Activated naive CD4-positive, alpha-beta T cell treated with anti-CD3 and anti-CD28 coated beads, Interleukin-2, amount 10 ng/mL, durations not matched to agents 7 days and 5 days (primary cell): ENCODE results near the gene SPACDR.
"Not testable (repeated sequence)": the region's sequence is repeated elsewhere in the genome, so short reads cannot be mapped to it uniquely, and the experiment has no call there.

Source experiments
- CTCF ChIA-PET: fragments of 350-600 bp; sonication (Branson Sonifier 250); formaldehyde crosslinking; loops from one replicate; lab custom pipeline; 2021; ENCODE audit warnings: antibody characterized with exemption; lab: Charles Lee
- DNase-seq: peaks from one replicate; pipeline ENCODE4 v3.0.0-alpha.2; 2020
- H3K27ac Mint-ChIP-seq: one replicate; pipeline ENCODE4 v1.8.0; 2021; ENCODE audit warnings: mild to moderate bottlenecking, moderate library complexity, mixed read lengths
- H3K27me3 Mint-ChIP-seq: one replicate; pipeline ENCODE4 v1.8.0; 2021; ENCODE audit warnings: mild to moderate bottlenecking, mixed read lengths
- H3K36me3 Mint-ChIP-seq: one replicate; pipeline ENCODE4 v1.8.0; 2021; ENCODE audit warnings: mixed read lengths
- H3K4me1 Mint-ChIP-seq: one replicate; pipeline ENCODE4 v1.8.0; 2021; ENCODE audit warnings: mixed read lengths
- H3K4me3 Mint-ChIP-seq: one replicate; pipeline ENCODE4 v1.8.0; 2021; ENCODE audit warnings: mild to moderate bottlenecking, moderate library complexity, mixed read lengths
- H3K9me3 Mint-ChIP-seq: one replicate; pipeline ENCODE4 v1.8.0; 2021; ENCODE audit warnings: mixed read lengths

The SPACDR gene

DNA sequence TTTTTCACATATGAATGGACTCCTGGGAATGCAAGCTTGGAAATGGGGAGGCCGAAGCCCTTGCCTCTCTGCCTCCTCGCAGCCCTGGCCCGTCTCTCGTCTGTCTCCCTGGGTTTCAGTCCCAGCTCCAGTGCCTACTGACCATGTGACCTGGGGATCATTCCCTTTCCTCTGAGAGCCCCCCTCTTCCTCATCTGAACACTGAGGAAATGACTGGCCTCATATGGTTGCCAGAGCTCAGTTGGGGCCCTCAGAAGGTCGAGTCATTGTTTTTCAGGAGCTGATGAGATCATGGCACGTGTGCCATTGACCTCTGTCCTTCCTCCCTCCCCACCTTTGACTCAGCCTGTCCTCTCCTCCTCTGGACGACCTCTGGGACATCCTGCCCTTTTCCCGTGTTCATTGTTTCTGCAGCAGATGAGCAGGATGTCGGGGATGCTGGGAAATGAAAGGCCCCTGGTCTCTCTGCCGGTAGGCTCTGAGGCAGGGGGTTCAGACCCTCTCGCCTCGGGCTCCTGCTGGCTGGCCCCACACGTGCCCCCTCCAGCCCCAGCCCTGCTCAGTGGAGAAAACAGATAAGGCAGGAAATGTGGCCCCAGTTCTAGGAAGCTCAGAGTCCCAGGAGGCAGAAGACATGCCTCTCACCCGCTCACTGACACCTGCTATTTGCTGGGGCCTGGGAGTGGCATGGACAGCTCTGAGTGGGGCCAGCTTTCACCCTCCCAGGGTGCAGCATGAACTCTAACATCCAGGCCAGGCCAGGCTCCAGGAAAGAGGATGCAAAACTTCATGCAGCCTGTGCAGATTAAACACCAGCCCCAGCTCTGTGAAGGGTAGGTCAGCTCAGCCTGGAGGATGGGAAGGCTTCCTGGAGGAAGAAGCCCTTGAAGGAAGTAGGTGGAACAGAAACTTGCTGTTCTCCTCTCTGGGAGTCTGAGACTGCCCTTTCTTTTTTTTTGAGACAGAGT is 19.5 kb downstream of the SPACDR start:
- CTCF ChIA-PET = interaction anchor here (0.8 to 1.7 kb wide), 4 partner anchors 9 to 75 kb away, joined by 3 to 6 read pairs (median 3); partner anchors contain the start of gene TSC22D4
- peaks cover 32% of the 10 kb centered on the region for H3K4me1 Mint-ChIP-seq
- H3K36me3 Mint-ChIP-seq = no peaks in the 10 kb centered on the region
- H3K27me3 Mint-ChIP-seq = peaks cover 4% of the 10 kb centered on the region
- no peaks in the 10 kb centered on the region for H3K9me3 Mint-ChIP-seq
- DNase-seq = peak; percentile 32
- H3K27ac Mint-ChIP-seq = peak overlapping the region; percentile 82
- H3K4me3 Mint-ChIP-seq = no peak overlapping the region

GRCh38 chr7:100443096-100443840 is 20.8 kb downstream of the SPACDR start:
- Mint-ChIP-seq H3K27ac (peak overlapping the region; percentile 81), H3K4me1 (peaks cover 30% of the 10 kb centered on the region), H3K4me3 (no peak overlapping the region), H3K27me3 (no peaks in the 10 kb centered on the region), H3K36me3 (no peaks in the 10 kb centered on the region), H3K9me3 (no peaks in the 10 kb centered on the region)
- DNase-seq = no peak
- CTCF ChIA-PET = no interaction called here

DNA sequence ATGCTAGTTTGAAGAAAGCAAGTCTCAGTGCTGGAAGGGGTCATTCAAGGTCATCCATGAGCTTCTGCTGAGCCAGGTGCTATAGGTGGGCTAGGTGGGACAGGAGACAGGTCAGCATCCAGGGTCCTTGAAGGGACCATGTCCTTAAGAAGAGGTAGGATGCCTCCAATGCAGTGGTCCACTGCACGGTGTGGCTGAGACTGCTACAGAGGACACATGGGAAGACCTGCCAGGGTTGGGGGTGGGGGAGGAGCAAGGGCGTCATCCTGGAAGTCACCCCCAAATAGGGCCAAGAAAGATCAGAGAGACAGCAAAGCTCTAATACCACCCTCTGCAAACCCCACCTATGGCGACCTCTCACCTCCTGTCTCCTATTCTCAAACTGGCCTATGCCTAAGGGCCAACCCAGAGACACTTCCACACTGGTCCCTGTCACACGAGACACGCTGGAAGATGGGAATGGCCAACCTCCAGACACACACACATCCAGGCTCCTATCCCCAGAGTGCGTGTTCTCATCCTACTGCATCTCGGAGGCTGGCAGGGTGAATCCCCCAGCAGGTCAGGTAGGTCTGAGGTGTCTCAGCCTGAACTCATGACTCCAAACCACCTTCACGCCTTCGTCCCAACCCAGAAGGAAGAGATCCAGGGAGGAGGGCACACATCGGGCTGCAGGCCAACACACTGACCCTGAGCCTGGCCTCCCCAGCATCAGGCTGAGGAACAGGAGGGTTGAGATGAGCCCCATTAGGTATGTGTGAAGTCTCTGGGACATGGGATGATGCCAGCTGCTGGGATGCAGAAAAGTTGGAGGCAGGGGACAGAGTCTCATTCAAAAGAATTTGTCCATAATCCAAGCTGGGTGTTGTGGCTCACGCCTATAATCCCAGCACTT is 22.2 kb downstream of the SPACDR start:
- no peak for DNase-seq
- H3K36me3 Mint-ChIP-seq = no peaks in the 10 kb centered on the region
- no peaks in the 10 kb centered on the region for H3K27me3 Mint-ChIP-seq
- H3K9me3 Mint-ChIP-seq = no peaks in the 10 kb centered on the region
- CTCF ChIA-PET = no interaction called here
- H3K4me3 Mint-ChIP-seq = no peak overlapping the region
- H3K27ac Mint-ChIP-seq = no peak overlapping the region
- H3K4me1 Mint-ChIP-seq = peaks cover 31% of the 10 kb centered on the region

DNA sequence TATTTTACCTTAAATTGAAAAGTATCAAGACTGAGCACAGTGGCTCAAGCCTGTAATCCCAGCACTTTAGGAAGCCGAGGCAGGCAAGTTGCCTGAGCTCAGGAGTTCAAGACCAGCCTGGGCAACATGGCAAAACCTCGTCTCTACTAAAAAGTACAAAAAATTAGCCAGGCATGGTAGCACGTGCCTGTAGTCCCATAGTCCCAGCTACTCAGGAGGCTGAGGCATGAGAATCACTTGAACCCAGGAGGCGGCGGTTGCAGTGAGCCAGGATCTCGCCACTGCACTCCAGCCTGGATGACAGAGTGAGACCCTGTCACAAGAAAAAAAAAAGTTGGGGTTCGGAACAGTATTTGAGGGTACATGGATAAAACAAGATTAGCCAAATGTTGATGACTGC is 24.8 kb downstream of the SPACDR start:
- H3K9me3 Mint-ChIP-seq, DNase-seq, H3K27ac Mint-ChIP-seq, H3K27me3 Mint-ChIP-seq, H3K4me3 Mint-ChIP-seq: not testable (repeated sequence)
- peaks cover 24% of the 10 kb centered on the region for H3K4me1 Mint-ChIP-seq
- CTCF ChIA-PET = interaction anchor here (0.7 to 0.9 kb wide), 2 partner anchors 11 to 30 kb away, joined by 3 read pairs; no protein-coding TSS in a partner anchor
- peaks cover 16% of the 10 kb centered on the region for H3K36me3 Mint-ChIP-seq

DNA sequence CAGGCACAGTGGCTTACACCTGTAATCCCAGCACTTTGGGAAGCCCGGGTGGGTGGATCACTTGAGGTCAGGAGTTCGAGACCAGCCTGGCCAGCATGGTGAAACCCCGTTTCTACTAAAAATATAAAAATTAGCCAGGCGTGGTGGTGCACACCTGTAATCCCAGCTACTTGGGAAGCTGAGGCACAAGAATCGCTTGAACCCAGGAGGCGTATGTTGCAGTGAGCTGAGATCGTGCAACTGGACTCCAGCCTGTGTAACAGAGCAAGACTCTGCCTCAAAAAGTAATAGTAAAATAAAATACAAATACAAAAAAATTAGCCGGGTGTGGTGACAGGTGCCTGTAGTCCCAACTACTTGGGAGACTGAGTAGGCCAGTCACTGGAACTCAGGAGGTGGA is 25.3 kb downstream of the SPACDR start:
- CTCF ChIA-PET = interaction anchor here (0.7 kb wide), 1 partner anchor 30 kb away, joined by 3 read pairs; no protein-coding TSS in a partner anchor
- not testable (repeated sequence) for H3K9me3 Mint-ChIP-seq

GRCh38 chr7:100438172-100438571 is 25.9 kb downstream of the SPACDR start:
- peaks cover 31% of the 10 kb centered on the region for H3K4me1 Mint-ChIP-seq
- CTCF ChIA-PET = interaction anchor here (2.6 kb wide), 1 partner anchor 12 kb away, joined by 11 read pairs; no protein-coding TSS in a partner anchor
- no peak for DNase-seq
- peaks cover 27% of the 10 kb centered on the region for H3K36me3 Mint-ChIP-seq
- H3K27ac Mint-ChIP-seq = no peak overlapping the region
- no peaks in the 10 kb centered on the region for H3K9me3 Mint-ChIP-seq
- H3K27me3 Mint-ChIP-seq = no peaks in the 10 kb centered on the region
- H3K4me3 Mint-ChIP-seq = no peak overlapping the region

More for the DNA sequence above, 25.3 kb downstream of the SPACDR start:
- peaks cover 27% of the 10 kb centered on the region for H3K4me1 Mint-ChIP-seq
- H3K4me3 Mint-ChIP-seq, DNase-seq, H3K27ac Mint-ChIP-seq, H3K27me3 Mint-ChIP-seq: not testable (repeated sequence)
- H3K36me3 Mint-ChIP-seq = peaks cover 21% of the 10 kb centered on the region

DNA sequence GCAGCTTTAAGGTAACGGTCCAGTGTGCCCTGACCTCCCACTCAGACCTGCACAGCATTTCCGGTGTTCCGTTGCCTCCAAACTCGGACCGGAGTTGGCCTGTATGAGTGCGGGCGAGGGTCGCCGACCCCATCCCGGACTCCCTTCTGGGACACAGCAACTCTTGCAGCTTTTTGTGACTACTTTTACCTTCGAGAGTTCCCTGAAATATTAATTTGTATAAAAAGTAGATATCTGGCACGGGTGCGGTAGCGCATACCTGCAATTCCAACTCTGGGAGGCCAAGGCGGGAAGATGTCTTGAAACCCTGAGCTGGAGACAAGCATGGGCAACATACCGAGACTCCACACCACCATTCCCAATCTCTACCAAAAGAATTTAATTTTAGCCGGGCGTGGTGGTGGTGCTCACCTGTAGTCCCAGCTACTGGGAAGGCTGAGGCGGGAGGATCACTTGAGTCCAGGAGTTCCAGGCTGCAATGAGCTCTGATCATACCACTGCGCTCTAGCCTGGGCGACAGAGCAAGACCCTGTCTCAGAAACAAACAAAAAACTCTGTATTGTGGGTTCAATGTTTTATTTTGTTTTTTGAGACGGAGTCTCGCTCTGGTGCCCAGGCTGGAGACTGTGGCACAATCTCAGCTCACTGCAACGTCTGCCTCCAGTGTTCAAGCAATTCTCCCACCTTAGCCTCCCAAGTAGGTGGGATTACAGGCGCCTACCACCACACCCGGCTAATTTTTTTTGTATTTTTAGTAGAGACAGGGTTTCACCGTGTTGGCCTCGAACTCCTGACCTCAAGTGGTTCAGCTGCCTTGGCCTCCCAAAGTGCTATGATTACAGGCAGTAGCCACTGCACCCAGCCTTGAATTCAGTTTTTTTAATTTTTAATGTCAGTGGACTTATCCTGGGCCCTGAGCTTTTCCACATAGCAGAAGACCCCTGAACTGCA is 26.6 kb downstream of the SPACDR start:
- H3K4me1 Mint-ChIP-seq = peaks cover 34% of the 10 kb centered on the region
- no peak for DNase-seq

DNA sequence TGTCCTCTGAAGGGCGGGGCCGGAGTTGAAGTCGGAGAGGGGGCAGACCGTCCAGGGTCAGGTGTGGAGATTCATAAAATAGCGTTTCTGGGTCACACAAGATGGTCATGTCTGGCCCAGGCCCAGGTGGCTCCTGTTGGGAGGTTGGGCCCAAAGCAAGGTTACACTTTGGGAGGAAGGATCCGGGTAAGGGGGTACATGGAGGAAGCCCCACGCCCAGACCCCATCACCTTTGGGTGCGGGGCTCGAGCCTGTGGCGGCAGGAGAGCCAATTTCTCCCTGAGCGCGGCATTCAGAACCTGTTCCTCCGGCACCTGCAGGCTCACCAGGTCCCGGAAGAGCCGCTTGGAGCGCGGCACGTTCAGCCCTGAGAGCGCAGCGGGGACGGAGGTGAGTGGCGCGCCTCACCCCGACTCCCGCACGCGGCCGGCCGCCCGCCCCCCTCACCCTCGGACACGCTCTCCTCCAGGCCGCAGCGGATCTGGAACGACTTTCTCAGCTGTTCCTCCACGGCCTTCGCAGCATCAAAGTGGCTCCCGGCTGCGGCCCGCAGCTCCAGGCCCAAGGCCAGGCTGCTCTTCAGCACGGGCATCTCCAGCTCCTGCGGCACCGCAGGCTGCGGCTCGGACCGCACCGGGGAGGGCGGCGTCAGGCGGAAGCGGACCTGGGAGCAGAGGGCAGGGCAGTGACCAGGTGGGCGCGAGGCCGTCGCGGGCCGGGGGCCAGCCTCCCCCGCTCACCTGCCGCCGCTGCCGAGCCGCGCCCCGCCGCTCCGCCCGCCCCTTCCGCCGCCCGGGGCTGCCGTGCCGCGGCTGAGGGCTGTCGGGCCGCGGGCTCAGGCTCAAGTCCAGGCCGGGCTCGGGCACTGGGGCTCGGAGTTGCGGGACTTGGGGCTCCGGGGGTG is 28.4 kb downstream of the SPACDR start:
- H3K4me1 Mint-ChIP-seq = peaks cover 52% of the 10 kb centered on the region
- no peaks in the 10 kb centered on the region for H3K9me3 Mint-ChIP-seq
- CTCF ChIA-PET = interaction anchor here (1.3 to 2.6 kb wide), 2 partner anchors 15 to 124 kb away, joined by 4 to 11 read pairs; no protein-coding TSS in a partner anchor
- peak overlapping the region; percentile 98 for H3K27ac Mint-ChIP-seq
- H3K27me3 Mint-ChIP-seq = no peaks in the 10 kb centered on the region
- DNase-seq = peak; percentile 68
- peaks cover 44% of the 10 kb centered on the region for H3K36me3 Mint-ChIP-seq
- peak overlapping the region; percentile 88 for H3K4me3 Mint-ChIP-seq

More for the DNA sequence above, 26.6 kb downstream of the SPACDR start:
- CTCF ChIA-PET = interaction anchor here (0.9 to 2.6 kb wide), 2 partner anchors 13 to 254 kb away, joined by 4 to 11 read pairs; no protein-coding TSS in a partner anchor
- Mint-ChIP-seq H3K36me3 (peaks cover 34% of the 10 kb centered on the region), H3K27me3 (no peaks in the 10 kb centered on the region), H3K4me3 (peak overlapping the region; percentile 21), H3K27ac (peak overlapping the region; percentile 98), H3K9me3 (no peaks in the 10 kb centered on the region)

DNA sequence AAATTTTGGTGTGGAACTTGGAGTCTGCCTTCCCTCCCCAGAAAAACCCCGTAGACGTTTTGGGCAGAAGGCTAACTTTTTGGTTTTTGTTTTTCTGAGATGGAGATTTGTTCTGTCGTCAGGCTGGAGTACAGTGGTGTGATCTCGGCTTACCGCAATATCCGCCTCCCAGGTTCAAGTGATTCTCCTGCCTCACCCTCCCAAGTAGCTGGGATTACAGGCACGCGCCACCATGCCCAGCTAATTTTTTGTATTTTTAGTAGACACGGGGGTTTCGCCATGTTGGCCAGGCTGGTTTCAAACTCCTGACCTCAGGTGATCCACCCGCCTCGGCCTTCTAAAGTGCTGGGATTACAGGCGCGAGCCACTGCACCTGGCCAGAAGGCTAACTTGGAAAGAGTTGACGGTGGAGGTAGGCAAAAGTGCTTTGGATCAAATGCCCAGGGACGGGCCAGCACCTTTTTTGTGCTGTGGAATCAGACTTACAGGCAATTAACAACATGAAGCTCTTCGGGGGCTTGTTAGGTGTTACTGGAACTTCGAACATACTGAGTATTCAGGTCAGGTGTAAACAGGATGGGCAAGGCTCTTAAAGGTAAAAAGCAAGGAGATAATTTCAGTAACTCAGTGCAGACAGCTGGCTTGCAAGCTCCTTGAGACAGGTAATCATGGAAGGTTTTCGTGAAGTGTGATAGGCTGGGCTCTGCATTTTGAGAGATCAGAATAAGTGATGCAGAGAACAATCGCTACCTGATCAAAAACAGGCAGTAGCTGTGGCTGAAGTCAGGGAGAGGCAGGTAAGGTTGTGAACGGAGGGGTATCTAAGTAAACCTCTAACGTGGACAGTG is 29.5 kb downstream of the SPACDR start:
- DNase-seq = no peak
- Mint-ChIP-seq H3K4me1 (peaks cover 58% of the 10 kb centered on the region), H3K27me3 (peaks cover 3% of the 10 kb centered on the region), H3K27ac (peak overlapping the region; percentile 94), H3K4me3 (peak overlapping the region; percentile 88), H3K36me3 (peaks cover 51% of the 10 kb centered on the region), H3K9me3 (no peaks in the 10 kb centered on the region)
- CTCF ChIA-PET = interaction anchor here (0.8 to 1.3 kb wide), 3 partner anchors 21 to 126 kb away, joined by 3 to 4 read pairs (median 4); no protein-coding TSS in a partner anchor

GRCh38 chr7:100433592-100434296 is 30.3 kb downstream of the SPACDR start:
- Mint-ChIP-seq H3K36me3 (peaks cover 55% of the 10 kb centered on the region), H3K4me3 (peak overlapping the region; percentile 88), H3K27ac (peak overlapping the region; percentile 94), H3K4me1 (peaks cover 59% of the 10 kb centered on the region), H3K9me3 (no peaks in the 10 kb centered on the region), H3K27me3 (peaks cover 9% of the 10 kb centered on the region)
- DNase-seq = no peak
- CTCF ChIA-PET = interaction anchor here (0.9 to 1.3 kb wide), 2 partner anchors 49 to 126 kb away, joined by 4 read pairs; no protein-coding TSS in a partner anchor
